Neutrophil (primary cell): Measurements from ENCODE around the gene TSPO2.

Experiments
- H3K27ac ChIP-seq: fragments of 200-600 bp; sonication (generic); 2 replicates; pipeline ENCODE4 v1.5.1; 2016; ENCODE audit warnings: mild to moderate bottlenecking, moderate library complexity
- H3K27me3 ChIP-seq: fragments of 200-600 bp; sonication (generic); 2 replicates; pipeline ENCODE4 v1.6.0; 2016; ENCODE audit warnings: mild to moderate bottlenecking
- H3K36me3 ChIP-seq: fragments of 200-600 bp; sonication (generic); 2 replicates; pipeline ENCODE4 v1.5.1; 2017
- H3K4me1 ChIP-seq, 2 experiments: fragments of 200-600 bp in 1 of 2; sonication (generic) in 1 of 2; 1 replicate in 1 of 2; 2 replicates in 1 of 2; pipeline versions ENCODE4 v1.5.1 to v1.6.1; 2013 to 2016; ENCODE audit warnings: low read depth in 1 of 2, low read length in 1 of 2, mild to moderate bottlenecking in 1 of 2, moderate library complexity in 1 of 2; ENCODE audit not compliant: control insufficient read depth in 1 of 2, insufficient read depth in 1 of 2
- H3K4me3 ChIP-seq, 2 experiments: fragments of 200-600 bp in 1 of 2; sonication (generic) in 1 of 2; 1 replicate in 1 of 2; 2 replicates in 1 of 2; pipeline ENCODE4 v1.5.1; 2013 to 2016; ENCODE audit warnings: low read depth in 1 of 2, low read length in 1 of 2, mild to moderate bottlenecking in 1 of 2, moderate library complexity in 1 of 2
- H3K9me3 ChIP-seq: fragments of 200-600 bp; sonication (generic); 2 replicates; pipeline ENCODE4 v1.5.1; 2016
- CTCF ChIP-seq: fragments of 200-600 bp; sonication (generic); IDR thresholded peaks from 2 replicates; pipeline ENCODE4 v1.5.1; 2016; ENCODE audit warnings: antibody characterized with exemption

Gene TSPO2

DNA sequence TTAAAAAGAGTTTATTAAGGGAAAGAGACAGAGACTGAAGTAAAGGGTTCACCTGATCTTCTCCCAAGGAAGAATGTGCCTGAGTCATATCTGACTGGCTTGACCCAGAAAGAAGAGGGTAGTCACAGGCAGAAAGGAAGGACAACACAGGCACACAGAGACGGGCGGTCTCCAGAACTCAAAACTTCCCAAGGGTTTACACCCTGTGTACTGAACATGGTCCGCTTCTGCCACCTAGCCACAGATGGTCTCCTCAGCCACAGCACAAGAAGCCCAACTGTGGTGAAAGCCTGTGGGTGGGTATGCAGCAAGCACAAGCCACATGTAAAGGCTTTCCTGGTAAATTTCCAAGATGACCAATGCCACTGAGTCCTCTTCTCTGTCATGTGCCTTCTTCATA lies 20.4 kb upstream of the TSPO2 start:
- no peak overlapping the region for H3K4me3 ChIP-seq
- H3K27ac ChIP-seq: no peak overlapping the region
- H3K36me3 ChIP-seq: no peaks in the 10 kb centered on the region
- H3K9me3 ChIP-seq: no peaks in the 10 kb centered on the region
- no peak for TF ChIP-seq CTCF
- no peaks in the 10 kb centered on the region for H3K27me3 ChIP-seq
- H3K4me1 ChIP-seq: no peaks in the 10 kb centered on the region

DNA sequence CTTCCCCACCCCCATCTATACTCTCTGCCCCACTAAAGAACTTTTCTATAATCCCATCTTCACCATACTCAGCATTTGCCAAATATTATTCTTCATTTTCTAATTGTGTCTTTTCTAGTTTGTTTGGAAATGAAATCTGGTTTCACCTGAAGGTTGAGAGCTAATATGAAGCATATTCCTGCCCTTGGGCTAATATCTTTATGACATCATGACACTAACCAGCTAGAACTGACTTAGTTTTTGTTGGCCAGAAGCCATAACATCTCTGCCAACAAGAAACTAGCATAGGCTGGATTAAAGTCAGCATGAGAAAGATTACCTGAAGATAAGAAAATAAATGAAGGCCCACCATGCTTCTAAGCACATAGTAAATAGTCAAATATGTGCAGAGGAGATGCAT lies 20.0 kb upstream of the TSPO2 start:
- no peak overlapping the region for H3K27ac ChIP-seq
- no peak for TF ChIP-seq CTCF

DNA sequence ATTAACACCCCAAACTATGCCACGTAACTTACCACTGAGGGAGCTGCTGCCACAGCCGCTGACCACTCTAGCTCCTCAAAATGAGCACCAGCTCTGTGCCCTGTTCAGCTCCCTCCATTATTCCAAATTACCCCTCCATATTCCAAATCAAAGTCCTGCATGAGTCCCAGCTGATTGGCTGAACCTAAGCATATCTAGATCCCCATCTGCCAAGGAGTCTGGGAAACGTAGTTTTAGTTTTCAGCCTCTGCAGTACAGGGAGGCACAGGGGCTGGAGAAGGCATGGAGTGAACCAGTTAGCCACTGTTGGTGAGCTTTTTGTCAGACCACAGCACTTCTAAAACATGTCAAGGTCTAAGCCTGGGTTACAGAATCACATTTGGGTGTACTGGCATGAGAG lies 19.2 kb upstream of the TSPO2 start:
- Histone ChIP-seq H3K9me3 (no peaks in the 10 kb centered on the region), H3K27ac (no peak overlapping the region), H3K4me1 (peaks cover 6 to 11% of the 10 kb centered on the region in 2 experiments), H3K36me3 (no peaks in the 10 kb centered on the region), H3K27me3 (peaks cover 7% of the 10 kb centered on the region), H3K4me3 (no peak overlapping the region)
- TF ChIP-seq CTCF: no peak

More for the DNA sequence above, 20.0 kb upstream of the TSPO2 start:
- H3K27me3 ChIP-seq: peaks cover 4% of the 10 kb centered on the region
- H3K9me3 ChIP-seq: no peaks in the 10 kb centered on the region
- no peak overlapping the region for H3K4me3 ChIP-seq
- H3K4me1 ChIP-seq: peaks cover 0 to 3% of the 10 kb centered on the region in 2 experiments
- no peaks in the 10 kb centered on the region for H3K36me3 ChIP-seq

DNA sequence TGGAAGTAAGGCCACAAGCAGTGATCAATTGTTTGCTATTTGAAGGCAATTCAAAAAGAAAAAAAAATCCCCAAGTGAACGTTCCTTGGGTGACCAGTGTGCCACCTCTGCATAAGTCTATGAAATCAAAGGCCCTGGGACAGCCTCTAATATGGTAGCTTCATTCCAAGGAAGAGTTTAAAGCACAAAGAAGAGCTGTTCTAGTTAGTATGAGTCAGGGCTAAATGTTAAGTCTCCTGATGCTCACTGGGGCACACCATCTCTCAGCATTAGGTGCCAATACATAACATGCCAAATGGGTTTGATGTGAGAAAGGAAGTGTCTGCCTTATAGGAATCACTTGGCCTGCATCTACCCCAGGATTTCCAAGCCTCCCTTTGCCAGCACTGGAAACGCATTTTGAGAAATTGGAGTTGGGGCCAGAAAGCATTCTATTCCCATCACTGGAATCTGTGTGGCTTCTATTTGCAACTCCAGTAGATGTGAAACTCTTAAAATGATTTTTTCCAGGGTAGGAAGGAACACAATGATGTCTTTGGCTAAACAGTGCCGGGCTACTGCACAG lies 16.2 kb upstream of the TSPO2 start:
- Histone ChIP-seq H3K4me1 (peaks cover 12 to 17% of the 10 kb centered on the region in 2 experiments), H3K9me3 (no peaks in the 10 kb centered on the region), H3K27me3 (peaks cover 7% of the 10 kb centered on the region), H3K27ac (no peak overlapping the region), H3K4me3 (no peak overlapping the region), H3K36me3 (no peaks in the 10 kb centered on the region)
- no peak for TF ChIP-seq CTCF

GRCh38 chr6:41027241-41027640 lies 15.0 kb upstream of the TSPO2 start:
- H3K36me3 ChIP-seq: no peaks in the 10 kb centered on the region
- H3K4me1 ChIP-seq: peaks cover 12 to 17% of the 10 kb centered on the region in 2 experiments
- peaks cover 7% of the 10 kb centered on the region for H3K27me3 ChIP-seq
- no peaks in the 10 kb centered on the region for H3K9me3 ChIP-seq
- H3K27ac ChIP-seq: no peak overlapping the region
- H3K4me3 ChIP-seq: no peak overlapping the region
- no peak for TF ChIP-seq CTCF
